Iris pigment epithelial cell (primary cell): ENCODE measurements around the gene EYA3.

Experiments
- DNase-seq: peaks from one replicate; pipeline ENCODE4 v3.0.0-alpha.2; 2011; ENCODE audit warnings: low read depth

The EYA3 gene

GRCh38 chr1:27940297-27940696, 148.1 kb downstream of the EYA3 start:
- DNase-seq, result peak; percentile 24

- no peak for DNase-seq
Measured at GRCh38 chr1:27938488-27938887, 149.9 kb downstream of the EYA3 start.

- DNase-seq, result no peak
Measured at GRCh38 chr1:27937524-27937836, 150.9 kb downstream of the EYA3 start.

GRCh38 chr1:27936370-27936769, 152.0 kb downstream of the EYA3 start:
- DNase-seq, result no peak

- no peak for DNase-seq
Measured at GRCh38 chr1:27935721-27936120, 152.7 kb downstream of the EYA3 start.

- no peak for DNase-seq
Measured at GRCh38 chr1:27934818-27935549, 153.4 kb downstream of the EYA3 start, which contains the start of gene SMPDL3B. SMPDL3B (plus strand) TSS chr1:27935000; CDS start chr1:27935184, 184 bp downstream.

- DNase-seq, result no peak
Measured at GRCh38 chr1:27931759-27932158, 156.7 kb downstream of the EYA3 start.

GRCh38 chr1:27931184-27931583, 157.2 kb downstream of the EYA3 start:
- no peak for DNase-seq

GRCh38 chr1:27928216-27928954, 160.0 kb downstream of the EYA3 start:
- no peak for DNase-seq

- no peak for DNase-seq
Measured at GRCh38 chr1:27922272-27922671, 166.1 kb downstream of the EYA3 start.
